Adrenal gland (tissue), 12 donors: ENCODE results near the gene PLA2G5. TPM values are rescaled to one million over a fixed set of nuclear protein-coding genes. Genes with fewer than 3 reads are reported as not detected.

Experiments used
- DNase-seq, 7 donors: peaks; one replicate each; pipeline ENCODE4 v3.0.0-alpha.2; 2019 to 2020
- H3K27ac ChIP-seq, 5 donors: fragments of 200-600 bp; sonication (generic) in 4 of 5; 1 replicate in 3 of 5; 2 replicates in 2 of 5; pipeline versions ENCODE4 v1.5.1 to v1.8.0; 2016 to 2020; ENCODE audit warnings: mild to moderate bottlenecking in 1 of 5
- H3K27me3 ChIP-seq: fragments of 200-600 bp; 2 replicates; pipeline ENCODE4 v1.8.0; 2021
- H3K36me3 ChIP-seq, 2 donors: fragments of 200-600 bp; replicated peaks in 1 of 2; 1 replicate in 1 of 2; 2 replicates in 1 of 2; pipeline versions ENCODE4 v1.5.1 to v1.8.0; 2018 to 2022
- H3K4me1 ChIP-seq, 2 donors: fragments of 200-600 bp; replicated peaks in 1 of 2; 1 replicate in 1 of 2; 2 replicates in 1 of 2; pipeline versions ENCODE4 v1.5.1 to v1.8.0; 2018 to 2021
- H3K4me3 ChIP-seq, 4 donors: fragments of 200-600 bp; sonication (generic) in 3 of 4; one replicate each; pipeline ENCODE4 v1.5.1; 2016 to 2018
- H3K9me3 ChIP-seq, 3 donors: fragments of 200-600 bp; sonication (generic) in 1 of 3; replicated peaks in 1 of 3; 1 replicate in 2 of 3; 2 replicates in 1 of 3; pipeline versions ENCODE4 v1.5.1 to v1.8.0; 2016 to 2021
- CTCF ChIP-seq, 6 experiments: fragments of 450-650 bp in 4 of 6; fragments of 200-600 bp in 2 of 6; sonication (generic) in 1 of 6; IDR thresholded peaks; 1 replicate in 5 of 6; 2 replicates in 1 of 6; pipeline versions ENCODE4 v1.5.1 to v1.8.0; 2016 to 2021; ENCODE audit warnings: antibody characterized with exemption in 6 of 6, mild to moderate bottlenecking in 2 of 6, moderate library complexity in 1 of 6
- POLR2A ChIP-seq, 2 donors: fragments of 450-650 bp; IDR thresholded peaks; one replicate each; pipeline ENCODE4 v1.6.1; 2017; ENCODE audit warnings: antibody characterized with exemption in 2 of 2, mild to moderate bottlenecking in 2 of 2, moderate library complexity in 1 of 2
- WGBS, 4 donors: extraction: QIAGEN DNeasy Blood & Tissue Kit in 2 of 4; methylation state at CpG; one replicate each; pipeline versions ENCODE4 v1.1.5 to v1.1.7; 2013 to 2017; 5-methylcytosine and 5-hydroxymethylcytosine counted together
- intact Hi-C, 2 donors: fragments of 100-400 bp; cut with DNase I; formaldehyde crosslinking; loops; one replicate each; pipeline versions ENCODE4 v1.14.1 to v1.15.0; 2022 to 2023
- polyA plus RNA-seq, 3 donors: library from polyadenylated mRNA; stranded (reverse); fragments of 200-250 nt in 2 of 3; fragments of 350-450 nt in 1 of 3; fragmentation: Illumina TruSeq in 1 of 3; extraction: RNeasy Lipid Tissue Mini Kit (QIAGEN cat#74804) in 1 of 3; gene quantifications; one replicate each; pipeline ENCODE4 v1.2.3, GENCODE V29; 2013 to 2014
- total RNA-seq, 9 donors: library from RNA; depleted of rRNA in 4 of 9; stranded (reverse); fragments of >200 nt in 4 of 9; fragments of 120-200 nt in 1 of 9; fragmentation: NEBNext Ultra II Directional in 1 of 9; extraction: Animal tissue kit (Norgen Biotek cat#: 25700) in 1 of 9; gene quantifications; one replicate each; pipeline versions ENCODE4 v1.1.0 to v1.2.4, GENCODE V29; 2013 to 2023
- donor health status: healthy with polysubstance abuse.
- donor health status: Bipolar disorder and iron deficiency.
- donor health status: DM: yes; HTN: yes; CAD: no.
- donor health status: DM: no; HTN: no; CAD: no.
- donor health status: DM: no; HTN: no; CAD: no.
- donor health status: DM: yes; HTN: yes; CAD: no.

The PLA2G5 gene
- total and polyA plus RNA-seq, 12 donors, result 0.53 to 14.1 (median 1.4) TPM

GRCh38 chr1:20070357-20070756, 363 bp downstream of the PLA2G5 start:
- TF ChIP-seq POLR2A (IDR thresholded peaks at IDR 0.05) (no peak), CTCF (IDR thresholded peaks at IDR 0.05) (no peak)
- no peaks in the 10 kb centered on the region for H3K4me1 ChIP-seq
- no peaks in the 10 kb centered on the region for H3K36me3 ChIP-seq
- H3K27ac ChIP-seq, result no peak overlapping the region
- intact Hi-C loops, result no loop called here
- H3K27me3 ChIP-seq, result no peaks in the 10 kb centered on the region
- 87 to 95% (median 92%) methylated on average over 5 to 10 of the region's 10 CpGs for WGBS, 4 donors
- DNase-seq, result no peak
- no peak overlapping the region for H3K4me3 ChIP-seq
- no peaks in the 10 kb centered on the region for H3K9me3 ChIP-seq

DNA sequence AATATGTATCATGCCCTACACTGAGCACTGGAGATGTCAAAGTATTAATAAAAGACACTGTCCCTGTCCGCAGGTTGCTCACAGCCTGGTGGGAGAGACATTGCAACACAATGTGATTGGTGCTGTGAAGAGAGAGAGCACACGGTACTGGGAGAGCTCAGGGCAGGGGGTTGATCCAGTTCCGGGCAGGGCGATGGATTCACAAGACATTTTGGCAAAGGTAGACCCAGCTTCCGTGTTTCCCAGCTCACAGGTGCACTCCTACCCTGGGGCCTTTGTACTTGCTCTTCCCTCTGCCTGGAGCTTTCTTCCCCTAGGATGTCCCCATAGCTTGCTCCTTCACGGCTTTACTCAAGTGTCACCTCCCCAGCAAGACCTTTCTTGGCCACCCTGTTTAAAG, 1.4 kb downstream of the PLA2G5 start:
- TF ChIP-seq POLR2A (IDR thresholded peaks at IDR 0.05) (no peak), CTCF (IDR thresholded peaks at IDR 0.05) (no peak)
- no peaks in the 10 kb centered on the region for H3K9me3 ChIP-seq
- H3K4me3 ChIP-seq, result no peak overlapping the region
- intact Hi-C loops, result no loop called here
- 87 to 95% (median 92%) methylated on average over 6 of the region's 6 CpGs for WGBS, 4 donors
- peak in 1 of 7 donors; percentile 1 for DNase-seq
- H3K4me1 ChIP-seq, result no peaks in the 10 kb centered on the region
- no peaks in the 10 kb centered on the region for H3K27me3 ChIP-seq
- H3K27ac ChIP-seq, result no peak overlapping the region
- no peaks in the 10 kb centered on the region for H3K36me3 ChIP-seq

- Histone ChIP-seq H3K27me3 (no peaks in the 10 kb centered on the region), H3K27ac (no peak overlapping the region), H3K4me3 (no peak overlapping the region), H3K4me1 (no peaks in the 10 kb centered on the region), H3K36me3 (no peaks in the 10 kb centered on the region), H3K9me3 (no peaks in the 10 kb centered on the region)
- WGBS, 4 donors, result 56 to 69% (median 61%) methylated on average over 7 of the region's 7 CpGs
- DNase-seq, result peak; percentile 27 to 68 (median 55)
- TF ChIP-seq CTCF (IDR thresholded peaks at IDR 0.05), result no peak
- TF ChIP-seq POLR2A (IDR thresholded peaks at IDR 0.05), result no peak
- intact Hi-C loops, result no loop called here
Measured at GRCh38 chr1:20072771-20073170, 2.8 kb downstream of the PLA2G5 start.

DNA sequence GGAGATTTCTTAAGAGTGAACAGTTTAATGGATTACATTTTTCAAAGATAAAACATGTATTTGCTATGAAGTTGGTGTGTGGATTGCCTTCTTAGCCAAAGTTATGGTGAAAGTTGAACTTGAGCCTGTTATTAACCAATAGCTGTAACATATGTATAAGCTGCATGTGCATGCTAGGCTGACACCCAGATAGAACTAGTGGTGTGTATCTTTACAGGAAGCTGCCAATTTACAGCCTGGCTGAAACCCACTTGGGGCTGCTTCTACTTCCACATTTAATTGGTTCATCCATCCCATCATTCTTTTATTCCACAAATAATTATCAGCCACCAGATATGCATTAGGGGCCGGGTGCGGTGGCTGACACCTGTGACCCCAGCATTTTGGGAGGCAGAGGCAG, 3.3 kb downstream of the PLA2G5 start:
- H3K4me3 ChIP-seq, result no peak overlapping the region
- H3K27me3 ChIP-seq, result no peaks in the 10 kb centered on the region
- TF ChIP-seq CTCF (IDR thresholded peaks at IDR 0.05) (no peak), POLR2A (IDR thresholded peaks at IDR 0.05) (no peak)
- no peaks in the 10 kb centered on the region for H3K9me3 ChIP-seq
- intact Hi-C loops, result no loop called here
- H3K27ac ChIP-seq, result no peak overlapping the region
- no peaks in the 10 kb centered on the region for H3K36me3 ChIP-seq
- peak in 1 of 7 donors; percentile 1 for DNase-seq
- WGBS, 4 donors, result 87 to 100% (median 93%) methylated on average over 2 of the region's 2 CpGs
- H3K4me1 ChIP-seq, result no peaks in the 10 kb centered on the region
